Measurements from ENCODE around the gene PIMREG.

Gene PIMREG, protein sequence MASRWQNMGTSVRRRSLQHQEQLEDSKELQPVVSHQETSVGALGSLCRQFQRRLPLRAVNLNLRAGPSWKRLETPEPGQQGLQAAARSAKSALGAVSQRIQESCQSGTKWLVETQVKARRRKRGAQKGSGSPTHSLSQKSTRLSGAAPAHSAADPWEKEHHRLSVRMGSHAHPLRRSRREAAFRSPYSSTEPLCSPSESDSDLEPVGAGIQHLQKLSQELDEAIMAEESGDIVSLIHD

DNA sequence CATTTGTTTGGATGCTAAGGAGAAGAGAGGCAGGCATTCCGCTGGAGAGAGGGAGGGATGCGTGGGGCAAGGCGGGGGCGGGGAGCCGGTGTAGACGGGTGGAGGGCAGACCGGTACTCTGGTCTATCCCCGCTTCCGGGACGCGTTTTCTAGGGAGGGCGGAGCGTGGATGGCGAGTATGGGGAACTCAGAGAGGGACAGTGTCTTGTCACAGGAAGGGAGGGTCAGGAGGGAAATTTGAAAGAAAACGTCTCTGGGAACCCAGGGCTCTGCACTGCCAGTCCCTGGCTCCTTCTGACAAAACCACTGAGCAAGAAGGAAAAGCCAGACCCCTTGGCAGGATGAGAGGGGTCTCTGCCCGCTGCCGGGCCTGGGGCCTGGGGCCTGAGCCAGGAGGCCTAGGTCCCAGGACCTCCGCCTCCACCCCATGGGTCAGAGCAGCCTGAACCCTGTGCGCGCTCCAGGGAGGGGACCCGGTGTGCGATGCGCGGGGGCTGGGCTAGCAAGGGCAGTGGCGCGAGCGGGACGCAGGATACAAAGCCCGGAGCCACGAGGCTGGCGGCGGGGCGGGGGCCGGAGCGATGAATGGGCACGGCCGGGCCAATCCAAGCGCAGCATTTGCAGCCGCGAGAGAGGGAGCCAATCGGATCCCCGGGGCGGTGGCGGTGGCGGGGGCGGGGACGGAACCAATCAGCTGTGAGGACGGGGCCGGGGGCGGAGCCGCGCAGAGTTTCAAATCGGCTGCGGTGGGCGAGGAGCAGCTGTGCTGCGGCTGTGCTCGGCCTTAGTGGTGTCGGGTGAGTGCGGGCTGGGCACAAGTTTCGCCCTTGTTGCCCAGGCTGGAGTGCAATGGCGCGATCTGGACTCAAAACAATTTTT lies at the start of gene PIMREG:
Gene PIMREG, plus strand, starts transcription at position 764 of the 879 bp plus-strand sequence. CDS start 656 bp downstream, outside the sequence.
- Mint-ChIP-seq H3K36me3 (ENCODE audit: low read depth) (peaks cover 14% of the 10 kb centered on the region), H3K27ac (peak within 1 kb of the TSS; percentile 85 to 95 (median 95)), H3K9me3 (no peaks in the 10 kb centered on the region), H3K27me3 (ENCODE audit: low read depth) (peaks cover 8% of the 10 kb centered on the region), H3K4me1 (peaks cover 21% of the 10 kb centered on the region), H3K4me3 (peak within 1 kb of the TSS; percentile 93 to 95 (median 93))
- TF ChIP-seq, protein P1, sequence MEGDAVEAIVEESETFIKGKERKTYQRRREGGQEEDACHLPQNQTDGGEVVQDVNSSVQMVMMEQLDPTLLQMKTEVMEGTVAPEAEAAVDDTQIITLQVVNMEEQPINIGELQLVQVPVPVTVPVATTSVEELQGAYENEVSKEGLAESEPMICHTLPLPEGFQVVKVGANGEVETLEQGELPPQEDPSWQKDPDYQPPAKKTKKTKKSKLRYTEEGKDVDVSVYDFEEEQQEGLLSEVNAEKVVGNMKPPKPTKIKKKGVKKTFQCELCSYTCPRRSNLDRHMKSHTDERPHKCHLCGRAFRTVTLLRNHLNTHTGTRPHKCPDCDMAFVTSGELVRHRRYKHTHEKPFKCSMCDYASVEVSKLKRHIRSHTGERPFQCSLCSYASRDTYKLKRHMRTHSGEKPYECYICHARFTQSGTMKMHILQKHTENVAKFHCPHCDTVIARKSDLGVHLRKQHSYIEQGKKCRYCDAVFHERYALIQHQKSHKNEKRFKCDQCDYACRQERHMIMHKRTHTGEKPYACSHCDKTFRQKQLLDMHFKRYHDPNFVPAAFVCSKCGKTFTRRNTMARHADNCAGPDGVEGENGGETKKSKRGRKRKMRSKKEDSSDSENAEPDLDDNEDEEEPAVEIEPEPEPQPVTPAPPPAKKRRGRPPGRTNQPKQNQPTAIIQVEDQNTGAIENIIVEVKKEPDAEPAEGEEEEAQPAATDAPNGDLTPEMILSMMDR (IDR thresholded peaks at IDR 0.05; ENCODE audit: unreplicated experiment in 3 of 3), result no peak

DNA sequence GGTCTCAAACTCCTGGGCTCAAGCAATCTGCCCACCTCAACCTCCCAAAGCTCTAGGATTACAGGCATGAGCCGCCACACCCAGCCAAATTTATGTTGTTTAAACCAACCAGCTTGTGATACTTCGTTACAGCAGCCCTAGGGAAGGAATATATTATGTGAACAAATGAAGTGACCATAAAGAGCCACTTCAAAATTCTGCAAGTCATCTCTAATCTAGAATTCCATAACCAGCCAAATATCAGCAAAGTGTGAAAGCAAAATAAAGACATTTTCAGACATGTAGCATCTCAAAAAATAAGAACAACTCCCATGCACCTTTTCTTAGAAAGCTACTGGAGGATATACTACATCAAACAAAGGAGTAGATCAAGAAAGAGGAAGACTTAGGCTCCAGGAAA lies 45.3 kb upstream of the PIMREG start:
- Mint-ChIP-seq H3K27me3 (ENCODE audit: low read depth) (peaks cover 23% of the 10 kb centered on the region), H3K36me3 (ENCODE audit: low read depth) (no peaks in the 10 kb centered on the region), H3K4me1 (no peaks in the 10 kb centered on the region), H3K9me3 (peaks cover 4% of the 10 kb centered on the region), H3K27ac (no peak overlapping the region), H3K4me3 (no peak overlapping the region)
- TF ChIP-seq, protein P1 (IDR thresholded peaks at IDR 0.05; ENCODE audit: unreplicated experiment in 3 of 3), result no peak

DNA sequence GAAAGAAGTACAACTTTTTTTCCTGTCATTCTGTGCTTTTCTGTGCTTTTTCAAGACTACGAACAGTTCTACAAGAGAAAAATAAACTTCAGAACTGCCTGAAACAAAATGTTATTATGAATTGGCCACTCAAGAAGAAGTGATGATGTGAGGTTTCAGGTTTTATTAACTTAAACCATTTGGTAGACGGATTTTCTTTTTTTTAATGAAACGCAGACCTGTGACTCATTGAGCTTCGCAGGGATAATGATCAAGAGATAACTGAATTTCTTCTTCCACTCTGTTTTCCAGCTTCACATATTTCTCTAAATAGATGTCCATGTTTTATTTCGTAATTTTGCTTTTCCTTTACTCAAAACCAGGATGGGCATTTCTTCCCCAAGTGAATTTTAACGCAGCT lies 42.0 kb upstream of the PIMREG start:
- Mint-ChIP-seq H3K4me3 (no peak overlapping the region), H3K4me1 (no peaks in the 10 kb centered on the region), H3K27me3 (ENCODE audit: low read depth) (peaks cover 20% of the 10 kb centered on the region), H3K27ac (no peak overlapping the region), H3K9me3 (peaks cover 4% of the 10 kb centered on the region), H3K36me3 (ENCODE audit: low read depth) (no peaks in the 10 kb centered on the region)
- TF ChIP-seq, protein P1 (IDR thresholded peaks at IDR 0.05; ENCODE audit: unreplicated experiment in 3 of 3), result no peak

DNA sequence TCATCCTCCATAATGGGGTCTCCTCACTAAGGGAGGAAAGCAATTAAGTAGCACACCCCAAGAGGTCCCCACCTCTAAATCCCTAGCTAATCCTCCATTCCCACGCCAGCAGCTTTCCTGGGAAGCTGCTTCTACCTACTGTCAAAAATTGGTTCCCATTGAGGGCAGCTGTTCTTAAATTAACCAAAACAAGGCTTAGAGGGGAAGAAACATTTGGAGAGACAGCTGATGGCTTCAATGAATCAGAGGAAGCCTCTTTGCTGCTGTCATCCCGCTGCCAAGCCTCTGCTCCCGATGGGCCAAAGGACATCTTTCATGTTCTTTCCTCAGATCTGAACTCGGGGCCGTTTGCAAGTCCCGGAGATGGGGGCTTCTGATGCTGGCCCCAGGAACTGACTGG lies 36.0 kb upstream of the PIMREG start:
- peaks cover 21% of the 10 kb centered on the region for H3K27me3 Mint-ChIP-seq (ENCODE audit: low read depth)
- no peaks in the 10 kb centered on the region for H3K9me3 Mint-ChIP-seq
- H3K27ac Mint-ChIP-seq, result no peak overlapping the region
- no peaks in the 10 kb centered on the region for H3K36me3 Mint-ChIP-seq (ENCODE audit: low read depth)
- TF ChIP-seq, protein P1 (IDR thresholded peaks at IDR 0.05; ENCODE audit: unreplicated experiment in 3 of 3), result no peak
- H3K4me1 Mint-ChIP-seq, result peaks cover 7% of the 10 kb centered on the region
- H3K4me3 Mint-ChIP-seq, result no peak overlapping the region

DNA sequence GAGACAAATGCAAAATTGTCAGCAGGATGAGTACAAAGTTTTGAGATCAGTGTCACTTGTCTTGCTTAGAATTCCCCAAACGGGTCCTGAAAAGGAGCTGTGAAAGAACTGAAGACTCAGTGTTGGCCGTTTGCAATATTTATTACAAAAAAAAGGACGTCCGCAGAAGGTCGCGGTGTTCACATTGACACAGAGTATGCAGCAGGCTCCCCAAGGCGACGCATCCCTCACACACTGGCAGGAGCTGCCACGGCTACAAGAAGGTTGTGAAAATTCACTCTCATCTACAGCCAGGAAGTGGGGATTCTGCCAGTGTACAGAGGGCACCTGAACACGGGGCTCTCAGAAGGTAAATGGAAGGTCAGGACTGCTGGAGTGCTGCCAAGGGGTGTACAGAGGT lies 35.5 kb upstream of the PIMREG start:
- Mint-ChIP-seq H3K27me3 (ENCODE audit: low read depth) (peaks cover 21% of the 10 kb centered on the region), H3K4me1 (peaks cover 7% of the 10 kb centered on the region), H3K9me3 (no peaks in the 10 kb centered on the region)

More for the DNA sequence above, 35.5 kb upstream of the PIMREG start:
- H3K27ac Mint-ChIP-seq, result no peak overlapping the region
- H3K4me3 Mint-ChIP-seq, result no peak overlapping the region
- TF ChIP-seq, protein P1 (IDR thresholded peaks at IDR 0.05; ENCODE audit: unreplicated experiment in 3 of 3), result no peak
- no peaks in the 10 kb centered on the region for H3K36me3 Mint-ChIP-seq (ENCODE audit: low read depth)
